H4 (cell line): ENCODE data around the gene HK2. TPM values are rescaled to one million over a fixed set of nuclear protein-coding genes. Genes with fewer than 3 reads are reported as not detected.
"Not testable (repeated sequence)": the region's sequence is repeated elsewhere in the genome, so short reads cannot be mapped to it uniquely, and the experiment has no call there.

ENCODE experiments used
- DNase-seq: peaks from one replicate; pipeline ENCODE4 v3.0.0-alpha.2; 2015; ENCODE audit warnings: low spot score
- total RNA-seq: library from RNA; depleted of rRNA; stranded (reverse); fragments of >200 nt; shearing (Covaris generic); gene quantifications from 2 replicates; pipeline ENCODE4 v1.2.3, GENCODE V29; 2014

Gene HK2
- total RNA-seq, 1 experiment from 2014 or later: 6.0 TPM

GRCh38 chr2:74877376-74877775 is 43.4 kb downstream of the HK2 start:
- DNase-seq: no peak

DNA sequence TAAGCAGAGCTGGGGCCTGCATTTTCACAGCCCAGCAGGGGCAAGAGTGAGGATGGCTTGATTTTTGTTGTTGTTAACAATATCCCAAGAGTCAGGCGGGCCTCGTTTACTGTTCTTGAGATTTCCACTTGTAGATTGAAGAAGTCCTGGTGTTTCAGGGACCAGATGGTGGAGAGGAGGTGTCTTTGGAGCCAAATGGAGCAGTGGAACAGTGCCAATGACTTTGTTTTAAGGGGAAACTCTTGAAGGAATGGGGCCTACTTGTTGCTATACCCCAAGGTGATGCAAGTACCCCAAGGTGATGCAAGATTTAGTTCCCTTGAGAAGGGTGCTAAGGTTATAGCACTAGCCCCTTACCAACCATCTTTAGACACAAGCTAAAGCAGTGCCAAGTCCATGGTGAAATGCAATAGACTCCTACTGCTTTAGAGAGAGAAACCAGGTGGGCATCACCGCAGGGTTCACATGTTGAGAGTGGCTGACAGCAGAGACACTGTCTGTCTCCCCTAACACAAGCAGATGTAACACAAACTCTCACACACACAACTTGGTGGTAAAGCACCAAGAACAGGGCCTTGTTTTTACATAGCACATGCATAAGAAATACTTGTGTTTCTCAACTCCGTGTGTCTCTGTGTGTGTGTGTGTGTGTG is 44.0 kb downstream of the HK2 start:
- no peak for DNase-seq

- no peak for DNase-seq
Measured at GRCh38 chr2:74878551-74878950, 44.6 kb downstream of the HK2 start.

DNA sequence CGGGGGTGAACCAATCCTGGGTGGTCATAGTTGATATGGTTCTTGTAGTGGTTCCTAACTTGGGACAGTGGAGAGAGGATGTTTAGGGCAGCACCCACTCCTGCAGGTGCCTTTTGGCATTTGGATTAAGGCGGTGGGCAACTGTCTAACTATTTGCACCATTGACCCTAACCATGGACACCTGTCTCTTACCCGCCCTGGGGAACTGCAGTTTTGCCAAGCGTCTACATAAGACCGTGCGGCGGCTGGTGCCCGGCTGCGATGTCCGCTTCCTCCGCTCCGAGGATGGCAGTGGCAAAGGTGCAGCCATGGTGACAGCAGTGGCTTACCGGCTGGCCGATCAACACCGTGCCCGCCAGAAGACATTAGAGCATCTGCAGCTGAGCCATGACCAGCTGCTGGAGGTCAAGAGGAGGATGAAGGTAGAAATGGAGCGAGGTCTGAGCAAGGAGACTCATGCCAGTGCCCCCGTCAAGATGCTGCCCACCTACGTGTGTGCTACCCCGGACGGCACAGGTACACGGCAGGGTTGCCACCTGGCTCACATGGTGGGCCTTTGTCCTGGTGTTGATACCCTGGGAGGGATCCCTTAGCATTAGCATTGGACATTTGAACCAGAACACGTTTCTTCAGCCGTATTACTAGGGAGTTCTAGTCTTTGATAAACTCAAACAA is 46.3 kb downstream of the HK2 start:
- DNase-seq: no peak

DNA sequence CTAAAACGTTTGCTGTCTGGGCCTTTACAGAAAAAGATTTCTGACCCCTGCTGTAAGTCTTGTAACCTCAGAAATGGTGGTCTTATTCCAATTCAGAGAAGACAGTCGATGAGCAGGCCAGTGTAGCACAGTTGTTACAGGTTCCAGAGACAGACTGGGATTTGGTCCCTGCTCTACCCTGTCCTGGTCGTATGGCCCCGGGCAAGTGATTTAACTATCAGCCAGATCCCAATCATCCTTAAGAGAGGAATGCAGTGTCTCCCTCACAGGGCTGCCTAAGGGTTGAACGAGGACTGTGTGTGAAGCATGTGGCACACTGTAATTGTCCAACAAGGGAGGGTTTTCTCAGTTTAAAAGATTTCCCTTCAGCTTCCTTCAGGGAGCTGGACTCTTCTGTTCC is 47.2 kb downstream of the HK2 start:
- DNase-seq: no peak

GRCh38 chr2:74881626-74882298 is 47.8 kb downstream of the HK2 start:
- no peak for DNase-seq

- DNase-seq: no peak
Measured at GRCh38 chr2:74882299-74882687, 48.4 kb downstream of the HK2 start.

GRCh38 chr2:74883011-74883410 is 49.1 kb downstream of the HK2 start:
- DNase-seq: no peak

DNA sequence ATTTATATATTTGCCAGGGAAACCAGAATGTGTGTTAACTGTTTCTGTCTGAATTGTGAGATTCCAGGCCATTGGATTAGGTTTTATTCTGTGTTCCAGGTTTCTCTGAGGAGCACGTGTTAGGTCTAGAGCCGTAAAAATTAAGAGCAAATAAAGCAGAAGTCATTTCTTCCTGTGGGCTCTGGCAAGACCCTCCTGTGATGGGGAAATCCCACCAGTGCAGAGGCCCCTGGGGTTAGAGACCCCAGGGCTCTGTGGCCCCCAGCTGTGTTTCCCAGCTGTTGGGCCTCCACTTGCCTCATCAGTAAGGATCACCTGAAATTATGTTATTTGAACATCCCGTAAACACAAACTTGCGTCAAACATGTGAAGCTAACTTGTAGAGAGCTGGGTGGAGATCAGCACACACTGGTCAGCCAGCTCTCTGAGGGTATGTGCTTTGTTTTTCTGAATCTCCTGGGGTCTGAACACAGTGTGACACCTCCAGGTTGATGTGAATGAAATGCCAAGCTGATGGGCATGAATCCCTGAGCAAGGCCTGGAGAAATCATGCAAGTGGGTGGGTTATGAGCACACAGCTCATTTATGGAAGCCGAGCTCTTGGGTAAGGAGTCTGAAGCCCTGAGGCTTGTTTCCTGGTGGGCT is 50.3 kb downstream of the HK2 start:
- DNase-seq: no peak

DNA sequence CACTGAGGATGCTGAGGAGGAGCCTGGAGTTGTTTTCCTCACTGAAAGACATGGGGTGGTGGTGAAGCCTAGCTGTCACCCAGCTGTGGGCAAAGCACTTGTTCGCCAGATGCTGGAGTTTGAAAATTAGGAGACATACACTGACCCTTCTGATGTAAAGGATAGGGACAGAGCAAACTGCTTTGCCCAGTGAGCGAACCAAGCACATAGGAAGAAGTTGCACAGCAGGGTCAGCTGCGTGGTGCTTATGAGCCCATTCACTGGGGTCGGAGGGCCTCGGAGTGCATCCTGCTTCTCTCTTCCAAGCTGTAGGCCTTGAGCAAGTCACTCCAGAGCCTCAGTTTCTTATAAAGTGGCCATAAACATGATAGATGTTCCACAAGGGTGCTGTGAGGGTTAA is 50.9 kb downstream of the HK2 start:
- no peak for DNase-seq

DNA sequence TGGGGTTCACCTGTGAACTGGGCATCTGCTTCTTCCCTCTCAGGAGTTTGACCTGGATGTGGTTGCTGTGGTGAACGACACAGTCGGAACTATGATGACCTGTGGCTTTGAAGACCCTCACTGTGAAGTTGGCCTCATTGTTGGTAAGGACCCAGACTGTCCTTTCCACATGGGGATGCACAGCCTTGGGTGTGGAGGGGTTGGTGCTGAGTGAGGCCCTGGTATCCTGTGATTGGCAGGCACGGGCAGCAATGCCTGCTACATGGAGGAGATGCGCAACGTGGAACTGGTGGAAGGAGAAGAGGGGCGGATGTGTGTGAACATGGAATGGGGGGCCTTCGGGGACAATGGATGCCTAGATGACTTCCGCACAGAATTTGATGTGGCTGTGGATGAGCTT is 52.3 kb downstream of the HK2 start:
- no peak for DNase-seq

- no peak for DNase-seq
Measured at GRCh38 chr2:74886811-74887210, 52.9 kb downstream of the HK2 start.

- DNase-seq: no peak
Measured at GRCh38 chr2:74887445-74887951, 53.6 kb downstream of the HK2 start.

- no peak for DNase-seq
Measured at GRCh38 chr2:74887960-74888700, 54.2 kb downstream of the HK2 start.

DNA sequence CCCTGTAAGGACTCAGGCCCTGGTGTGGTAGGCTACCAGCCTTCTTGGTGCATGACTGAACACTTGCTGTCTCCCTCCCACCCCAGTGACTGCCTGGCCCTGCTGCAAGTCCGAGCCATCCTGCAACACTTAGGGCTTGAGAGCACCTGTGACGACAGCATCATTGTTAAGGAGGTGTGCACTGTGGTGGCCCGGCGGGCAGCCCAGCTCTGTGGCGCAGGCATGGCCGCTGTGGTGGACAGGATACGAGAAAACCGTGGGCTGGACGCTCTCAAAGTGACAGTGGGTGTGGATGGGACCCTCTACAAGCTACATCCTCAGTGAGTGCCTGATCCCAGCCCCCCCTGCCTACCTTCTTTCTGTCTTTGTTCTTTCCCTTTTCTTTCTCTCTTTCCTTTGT is 55.2 kb downstream of the HK2 start:
- no peak for DNase-seq

GRCh38 chr2:74890711-74891110 is 56.8 kb downstream of the HK2 start:
- no peak for DNase-seq

- DNase-seq: no peak
Measured at GRCh38 chr2:74891136-74891764, 57.3 kb downstream of the HK2 start.

DNA sequence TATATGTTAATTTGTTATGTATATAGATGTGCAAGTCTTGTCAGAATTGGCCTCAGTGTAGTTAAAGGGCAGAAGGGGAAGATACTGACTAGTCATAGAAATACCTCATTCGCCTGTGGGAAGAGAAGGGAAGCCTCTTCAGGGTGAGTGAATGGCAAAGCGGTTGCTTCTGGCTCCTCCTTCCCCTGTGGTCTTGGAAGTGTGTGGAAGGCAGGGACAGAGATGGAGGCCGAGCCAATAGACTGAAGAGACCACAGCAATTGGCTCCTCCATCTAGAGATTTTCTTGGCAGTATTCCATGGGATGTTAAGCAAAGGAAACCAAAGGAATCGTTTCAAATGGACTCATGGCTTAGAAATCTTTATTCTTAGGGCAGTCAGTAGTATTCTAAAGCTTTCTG is 57.9 kb downstream of the HK2 start:
- DNase-seq: not testable (repeated sequence)

GRCh38 chr2:74892609-74893008 is 58.7 kb downstream of the HK2 start:
- DNase-seq: no peak

- DNase-seq: no peak
Measured at GRCh38 chr2:74893332-74893731, 59.4 kb downstream of the HK2 start.

GRCh38 chr2:74894272-74894981 is 60.5 kb downstream of the HK2 start:
- no peak for DNase-seq
